GM18526 (cell line): ENCODE measurements around the gene EML2.
A peak's percentile ranks its signal among the peaks of the same experiment; 100 is the strongest.

Experiments
- POLR2A ChIP-seq: IDR thresholded peaks from 3 replicates; pipeline ENCODE4 v1.6.1; 2011; ENCODE audit not compliant: insufficient read length; ENCODE audit errors: extremely low read depth

Gene EML2

DNA sequence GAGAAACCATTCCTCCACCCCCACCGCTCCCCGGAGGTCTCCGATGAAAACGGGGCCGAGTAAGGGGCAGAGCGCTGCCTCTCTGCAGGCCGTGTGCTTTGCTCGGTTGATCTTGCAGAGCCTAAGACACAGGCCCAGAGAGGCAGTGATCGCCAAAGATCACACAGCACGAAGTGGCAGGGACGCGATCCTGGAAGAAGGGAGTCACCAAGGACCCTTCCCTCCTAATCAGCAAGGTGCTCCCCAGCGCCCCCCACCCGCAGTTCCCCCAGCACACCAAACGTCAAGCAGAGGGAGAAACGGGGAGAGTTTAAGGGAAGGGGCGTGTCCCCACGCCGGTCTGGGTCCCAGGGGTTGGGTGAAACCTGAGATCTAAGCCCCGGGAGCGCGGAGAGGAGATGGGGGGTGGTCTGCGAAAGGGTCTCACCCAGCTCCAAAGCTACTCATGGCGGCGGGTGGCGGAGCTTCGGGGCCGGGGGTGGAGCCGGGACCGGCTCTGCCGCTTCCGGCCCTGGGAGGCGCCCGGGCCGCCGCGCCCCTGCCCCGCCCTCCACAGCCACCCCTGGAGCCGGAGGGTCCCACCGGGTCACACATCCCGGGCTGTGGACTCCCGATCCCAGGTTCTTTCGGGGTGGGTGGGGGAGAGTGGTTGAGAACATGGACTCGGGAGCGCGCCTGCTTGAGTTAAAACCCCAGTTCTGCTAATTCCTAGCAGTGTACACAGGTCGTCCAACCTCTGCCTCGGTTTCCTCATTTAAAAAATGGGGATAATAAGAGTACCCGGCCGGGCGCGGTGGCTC lies at the start of gene EML2:
Gene EML2, minus strand, starts transcription at position 468 of the 800 bp plus-strand sequence. Its CDS starts 21 bp downstream, at position 447.
- peak; percentile 53 for TF ChIP-seq POLR2A

- no peak for TF ChIP-seq POLR2A
These were observed 48.4 kb upstream of the EML2 start for GRCh38 chr19:45687599-45687998.

DNA sequence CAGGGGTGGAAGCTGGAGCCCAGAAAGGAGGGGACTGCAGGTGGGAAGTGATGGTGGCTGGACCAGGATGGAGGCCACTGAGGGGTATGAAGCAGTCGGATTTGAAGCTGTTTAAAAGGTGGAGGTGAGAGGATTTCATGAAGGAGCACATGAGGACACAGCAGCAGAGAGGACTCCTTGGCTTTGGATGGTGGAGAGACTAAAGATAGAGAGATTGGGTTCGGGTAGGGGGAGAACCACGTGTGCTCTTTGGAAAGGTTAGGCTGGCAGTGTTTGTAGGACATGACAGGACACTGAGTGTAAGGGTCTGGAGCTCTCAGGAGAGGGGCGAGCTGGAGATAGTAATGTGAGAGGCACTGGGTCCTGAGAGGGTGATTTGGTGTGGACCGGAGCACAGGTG lies 43.7 kb upstream of the EML2 start:
- no peak for TF ChIP-seq POLR2A

GRCh38 chr19:45682117-45682516 lies 42.9 kb upstream of the EML2 start:
- TF ChIP-seq POLR2A, result no peak

DNA sequence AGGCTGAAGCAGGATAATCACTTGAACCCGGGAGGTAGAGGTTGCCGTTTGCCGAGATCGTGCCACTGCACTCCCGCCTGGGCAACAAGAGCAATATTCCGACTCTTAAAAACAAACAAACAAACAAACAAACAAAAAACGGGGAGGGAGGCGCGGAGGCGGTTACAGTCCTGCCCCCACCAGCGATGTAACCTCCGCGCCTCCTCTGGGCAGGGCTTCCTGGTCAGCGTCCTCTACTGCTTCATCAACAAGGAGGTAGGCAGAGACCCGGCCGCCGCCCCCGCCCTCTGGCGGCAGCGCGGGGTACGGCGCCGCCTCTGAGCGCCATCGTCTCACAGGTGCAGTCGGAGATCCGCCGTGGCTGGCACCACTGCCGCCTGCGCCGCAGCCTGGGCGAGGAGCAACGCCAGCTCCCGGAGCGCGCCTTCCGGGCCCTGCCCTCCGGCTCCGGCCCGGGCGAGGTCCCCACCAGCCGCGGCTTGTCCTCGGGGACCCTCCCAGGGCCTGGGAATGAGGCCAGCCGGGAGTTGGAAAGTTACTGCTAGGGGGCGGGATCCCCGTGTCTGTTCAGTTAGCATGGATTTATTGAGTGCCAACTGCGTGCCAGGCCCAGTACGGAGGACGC lies 42.3 kb upstream of the EML2 start:
- TF ChIP-seq POLR2A, result no peak

DNA sequence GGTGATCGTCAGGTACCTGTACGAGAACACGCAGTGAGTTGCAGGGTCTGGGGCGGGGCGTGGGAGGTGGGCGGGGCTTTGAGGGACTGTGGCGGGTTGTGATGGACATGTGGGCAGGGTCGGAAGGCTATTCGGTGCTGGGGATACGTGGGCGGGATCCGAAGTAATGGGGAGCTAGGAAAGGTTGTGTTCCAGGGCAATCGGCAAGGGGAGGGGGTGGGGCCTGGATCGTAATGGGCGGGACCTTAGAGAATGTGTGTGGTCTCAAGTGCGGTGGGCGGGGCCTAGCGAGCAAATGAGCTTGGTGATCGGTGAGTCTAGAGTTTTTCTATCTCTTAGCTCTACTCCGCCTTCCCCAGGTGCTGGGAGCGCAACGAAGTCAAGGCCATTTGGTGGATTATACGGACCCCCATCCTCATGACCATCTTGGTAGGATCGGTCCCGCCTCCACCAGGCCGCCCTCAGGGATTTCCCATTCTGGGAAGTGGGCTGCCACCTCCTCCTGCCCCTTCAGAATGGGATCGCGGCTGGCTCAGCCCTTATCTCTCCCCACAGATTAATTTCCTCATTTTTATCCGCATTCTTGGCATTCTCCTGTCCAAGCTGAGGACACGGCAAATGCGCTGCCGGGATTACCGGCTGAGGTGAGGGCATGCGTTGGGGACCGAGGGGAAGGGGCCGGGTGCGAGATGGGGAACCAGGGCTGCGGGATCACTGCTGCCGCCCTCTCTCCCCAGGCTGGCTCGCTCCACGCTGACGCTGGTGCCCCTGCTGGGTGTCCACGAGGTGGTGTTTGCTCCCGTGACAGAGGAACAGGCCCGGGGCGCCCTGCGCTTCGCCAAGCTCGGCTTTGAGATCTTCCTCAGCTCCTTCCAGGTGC lies 38.4 kb upstream of the EML2 start:
- no peak for TF ChIP-seq POLR2A

- TF ChIP-seq POLR2A, result no peak
These were observed 37.7 kb upstream of the EML2 start for GRCh38 chr19:45676851-45677263.

DNA sequence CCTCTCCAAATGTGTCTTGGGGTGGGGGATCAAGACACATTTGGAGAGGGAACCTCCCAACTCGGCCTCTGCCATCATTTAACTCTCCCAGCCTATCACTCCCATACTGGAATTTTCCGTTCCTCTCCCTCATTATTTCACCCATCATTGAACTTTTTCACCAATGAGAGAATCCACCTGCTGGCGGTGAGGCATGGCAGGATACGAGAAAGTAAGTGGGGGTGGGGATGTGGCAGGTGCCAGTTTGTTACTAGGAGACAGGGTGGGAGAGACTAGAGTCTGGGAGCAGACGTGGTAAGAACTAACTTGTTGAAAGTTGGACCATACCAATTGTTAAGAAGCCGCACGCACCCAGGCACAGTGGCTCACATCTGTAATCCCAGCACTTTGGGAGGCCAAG lies 35.7 kb upstream of the EML2 start:
- no peak for TF ChIP-seq POLR2A

DNA sequence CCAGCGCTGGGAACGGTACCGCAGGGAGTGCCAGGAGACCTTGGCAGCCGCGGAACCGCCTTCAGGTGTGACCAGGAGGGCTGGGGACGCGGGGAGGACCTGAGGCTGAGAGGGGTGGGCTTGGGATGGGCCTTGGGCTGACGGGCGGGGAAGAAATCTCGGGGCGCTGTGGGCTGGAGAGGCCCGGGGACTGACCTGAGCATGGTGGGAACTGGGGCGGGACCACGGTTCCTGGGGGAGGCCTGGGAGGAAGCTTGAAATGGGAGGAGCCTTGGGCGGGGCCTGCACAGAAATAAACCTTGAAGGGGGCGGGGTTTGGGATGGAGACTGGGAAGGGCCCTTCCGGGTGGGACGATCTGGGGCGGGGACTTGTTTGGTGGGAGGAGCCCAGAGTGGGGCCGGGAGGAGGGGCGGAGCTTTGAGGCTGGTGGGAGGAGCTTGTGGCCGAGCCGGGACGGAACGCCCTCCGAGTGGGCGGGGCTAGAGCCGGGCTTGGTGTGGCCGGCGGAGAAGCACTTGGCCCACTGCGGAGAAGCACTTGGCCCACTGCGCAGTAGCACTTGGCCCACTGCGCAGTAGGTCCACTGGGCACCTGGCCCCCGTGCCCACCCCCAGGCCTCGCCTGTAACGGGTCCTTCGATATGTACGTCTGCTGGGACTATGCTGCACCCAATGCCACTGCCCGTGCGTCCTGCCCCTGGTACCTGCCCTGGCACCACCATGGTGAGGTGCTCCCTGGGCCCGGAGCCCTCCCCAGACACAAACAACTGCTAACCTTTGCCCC lies 31.7 kb upstream of the EML2 start:
- no peak for TF ChIP-seq POLR2A

GRCh38 chr19:45668342-45668871 lies 29.2 kb upstream of the EML2 start:
- TF ChIP-seq POLR2A, result no peak

- TF ChIP-seq POLR2A, result peak; percentile 78
These were observed 28.6 kb upstream of the EML2 start, which contains the start of gene GIPR for GRCh38 chr19:45667620-45668341. TSS of gene GIPR (plus strand) at chr19:45668221. CDS start at chr19:45669521, 1,300 bp downstream.

DNA sequence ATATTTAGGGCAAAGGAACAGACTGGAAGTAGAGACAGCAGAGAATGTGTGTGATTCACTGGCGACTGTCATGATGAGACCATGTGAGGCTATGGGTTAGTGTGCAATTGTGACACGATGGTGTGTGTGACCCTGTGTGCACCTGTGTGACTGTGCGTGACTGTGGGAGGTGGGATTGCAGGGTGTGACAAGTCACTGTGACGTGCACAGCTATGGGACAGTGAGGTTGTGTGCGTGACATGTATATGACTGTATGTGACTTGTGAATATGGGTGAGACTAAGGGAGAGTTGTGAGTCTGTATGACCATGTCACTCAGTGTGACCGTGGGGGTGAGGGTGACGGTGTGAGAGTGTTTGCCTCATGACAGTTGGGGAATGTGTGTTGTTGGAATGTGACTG lies 25.4 kb upstream of the EML2 start:
- no peak for TF ChIP-seq POLR2A

DNA sequence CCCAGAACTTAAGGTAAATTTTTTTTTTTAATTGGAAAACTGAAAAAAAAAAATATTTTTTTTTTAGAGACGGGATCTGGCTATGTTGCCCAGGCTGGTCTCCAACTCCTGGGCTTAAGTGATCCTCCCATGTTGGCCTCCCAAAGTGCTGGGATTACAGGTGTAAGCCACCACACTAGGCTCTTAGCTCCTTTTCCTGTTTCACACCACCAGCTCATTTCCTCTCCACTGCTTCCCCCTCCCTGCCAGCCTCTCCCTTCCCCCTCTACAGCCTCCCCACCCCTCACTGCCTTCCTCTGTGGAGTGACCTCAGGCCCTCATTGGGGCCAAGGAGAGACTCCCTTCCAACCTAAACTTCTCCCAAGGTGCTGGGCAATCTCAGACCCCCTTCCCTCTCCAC lies 24.6 kb upstream of the EML2 start:
- no peak for TF ChIP-seq POLR2A

- no peak for TF ChIP-seq POLR2A
These were observed 21.4 kb upstream of the EML2 start for GRCh38 chr19:45660636-45661035.
